ENCODE data around the gene AKT3.

The AKT3 gene

GRCh38 chr1:243528459-243529121 lies 321.5 kb downstream of the AKT3 start:
- H3K9me3 ChIP-seq (ENCODE audit: control insufficient read depth in 5 of 5, low read length in 5 of 5), result peaks cover 0 to 4% (median 0%) of the 10 kb centered on the region in 5 donors
- no peak overlapping the region for H3K4me3 ChIP-seq (ENCODE audit: low read depth in 1 of 5, low read length in 5 of 5)
- no peaks in the 10 kb centered on the region for H3K27me3 ChIP-seq (ENCODE audit: control insufficient read depth in 5 of 5, insufficient read depth in 4 of 5, low read length in 5 of 5)
- no peak overlapping the region for H3K27ac ChIP-seq (ENCODE audit: low read depth, low read length)
- peaks cover 0 to 3% (median 0%) of the 10 kb centered on the region in 5 donors for H3K36me3 ChIP-seq (ENCODE audit: control insufficient read depth in 5 of 5, insufficient read depth in 5 of 5, low read length in 5 of 5)
- no peaks in the 10 kb centered on the region for H3K4me1 ChIP-seq (ENCODE audit: control insufficient read depth in 5 of 5, insufficient read depth in 5 of 5, low read length in 5 of 5)
- H3K9ac ChIP-seq (ENCODE audit: low read length in 5 of 5), result no peak overlapping the region

DNA sequence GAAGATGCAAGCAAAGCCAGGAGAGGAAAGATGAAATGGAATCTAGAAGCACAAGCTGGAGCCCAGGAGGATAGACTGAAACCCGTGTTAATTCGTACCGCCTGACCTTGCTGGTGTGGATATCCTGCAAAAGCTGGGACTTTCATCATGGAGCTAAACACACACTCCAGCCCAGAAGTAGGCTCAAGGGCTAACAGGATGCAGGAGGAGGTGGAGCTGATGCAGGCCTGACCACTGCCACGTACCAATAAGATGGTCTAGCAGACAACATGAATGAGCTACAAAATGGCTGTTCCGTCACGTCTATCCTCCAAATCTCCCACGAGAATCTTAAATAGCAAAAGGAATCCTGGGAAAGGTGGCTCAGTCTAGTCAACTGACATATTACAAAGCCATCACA lies 323.9 kb downstream of the AKT3 start:
- Histone ChIP-seq H3K27ac (ENCODE audit: low read depth, low read length) (no peak overlapping the region), H3K9ac (ENCODE audit: low read length in 5 of 5) (no peak overlapping the region), H3K36me3 (ENCODE audit: control insufficient read depth in 5 of 5, insufficient read depth in 5 of 5, low read length in 5 of 5) (peaks cover 0 to 3% (median 0%) of the 10 kb centered on the region in 5 donors), H3K9me3 (ENCODE audit: control insufficient read depth in 5 of 5, low read length in 5 of 5) (peaks cover 0 to 4% (median 0%) of the 10 kb centered on the region in 5 donors), H3K4me3 (ENCODE audit: low read depth in 1 of 5, low read length in 5 of 5) (no peak overlapping the region), H3K4me1 (ENCODE audit: control insufficient read depth in 5 of 5, insufficient read depth in 5 of 5, low read length in 5 of 5) (no peaks in the 10 kb centered on the region), H3K27me3 (ENCODE audit: control insufficient read depth in 5 of 5, insufficient read depth in 4 of 5, low read length in 5 of 5) (no peaks in the 10 kb centered on the region)

DNA sequence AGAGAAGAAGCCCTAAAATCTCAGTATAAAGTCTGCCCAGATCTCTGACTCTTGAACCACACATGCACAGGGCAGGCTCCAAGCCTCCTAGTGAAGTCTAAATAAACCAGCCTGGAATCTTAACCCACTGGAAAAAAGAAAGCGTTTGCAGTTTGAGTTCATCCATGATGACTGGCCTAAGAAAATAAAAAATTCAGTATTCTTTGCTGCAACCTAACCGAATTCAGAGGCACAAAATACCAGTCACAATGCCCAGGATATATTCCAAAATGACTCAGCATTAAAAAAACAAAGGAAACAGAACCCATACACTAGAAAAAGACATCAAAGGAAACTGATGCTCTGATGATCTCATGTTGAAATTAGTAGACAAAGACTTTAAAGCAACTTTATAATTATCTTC lies 325.0 kb downstream of the AKT3 start:
- Histone ChIP-seq H3K27me3 (ENCODE audit: control insufficient read depth in 5 of 5, insufficient read depth in 4 of 5, low read length in 5 of 5) (no peaks in the 10 kb centered on the region), H3K36me3 (ENCODE audit: control insufficient read depth in 5 of 5, insufficient read depth in 5 of 5, low read length in 5 of 5) (peaks cover 0 to 3% (median 0%) of the 10 kb centered on the region in 5 donors), H3K9ac (ENCODE audit: low read length in 5 of 5) (no peak overlapping the region), H3K27ac (ENCODE audit: low read depth, low read length) (no peak overlapping the region), H3K4me1 (ENCODE audit: control insufficient read depth in 5 of 5, insufficient read depth in 5 of 5, low read length in 5 of 5) (no peaks in the 10 kb centered on the region), H3K9me3 (ENCODE audit: control insufficient read depth in 5 of 5, low read length in 5 of 5) (peaks cover 0 to 4% (median 0%) of the 10 kb centered on the region in 5 donors), H3K4me3 (ENCODE audit: low read depth in 1 of 5, low read length in 5 of 5) (no peak overlapping the region)

- Histone ChIP-seq H3K9me3 (ENCODE audit: control insufficient read depth in 5 of 5, low read length in 5 of 5) (peaks cover 0 to 3% (median 0%) of the 10 kb centered on the region in 5 donors), H3K27ac (ENCODE audit: low read depth, low read length) (no peak overlapping the region), H3K27me3 (ENCODE audit: control insufficient read depth in 5 of 5, insufficient read depth in 4 of 5, low read length in 5 of 5) (no peaks in the 10 kb centered on the region), H3K9ac (ENCODE audit: low read length in 5 of 5) (no peak overlapping the region), H3K4me3 (ENCODE audit: low read depth in 1 of 5, low read length in 5 of 5) (no peak overlapping the region), H3K36me3 (ENCODE audit: control insufficient read depth in 5 of 5, insufficient read depth in 5 of 5, low read length in 5 of 5) (peaks cover 0 to 3% (median 0%) of the 10 kb centered on the region in 5 donors), H3K4me1 (ENCODE audit: control insufficient read depth in 5 of 5, insufficient read depth in 5 of 5, low read length in 5 of 5) (no peaks in the 10 kb centered on the region)
Observed at GRCh38 chr1:243523766-243524165, 326.3 kb downstream of the AKT3 start.

DNA sequence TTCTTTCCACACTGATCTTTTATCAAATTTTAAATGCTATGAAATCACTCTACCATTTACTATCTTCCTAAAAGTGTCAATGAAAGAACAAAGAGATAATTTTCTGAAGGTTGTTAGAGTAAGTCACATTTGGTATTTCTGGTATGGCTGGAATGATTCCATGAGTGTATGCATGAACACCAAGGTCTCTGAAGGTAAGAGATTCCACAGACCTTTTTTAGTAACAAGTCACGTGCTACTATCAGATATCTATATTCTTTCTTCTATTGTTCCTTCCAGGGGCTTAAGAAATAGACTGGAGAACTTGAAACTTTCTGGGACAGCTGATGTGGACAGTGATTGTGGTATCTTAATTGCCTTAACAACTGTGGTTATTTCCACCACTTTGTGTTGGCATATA lies 329.2 kb downstream of the AKT3 start:
- no peak overlapping the region for H3K9ac ChIP-seq (ENCODE audit: low read length in 5 of 5)
- no peak overlapping the region for H3K4me3 ChIP-seq (ENCODE audit: low read depth in 1 of 5, low read length in 5 of 5)
- no peaks in the 10 kb centered on the region for H3K4me1 ChIP-seq (ENCODE audit: control insufficient read depth in 5 of 5, insufficient read depth in 5 of 5, low read length in 5 of 5)
- no peak overlapping the region for H3K27ac ChIP-seq (ENCODE audit: low read depth, low read length)
- H3K9me3 ChIP-seq (ENCODE audit: control insufficient read depth in 5 of 5, low read length in 5 of 5), result peaks cover 0 to 11% (median 7%) of the 10 kb centered on the region in 5 donors
- H3K36me3 ChIP-seq (ENCODE audit: control insufficient read depth in 5 of 5, insufficient read depth in 5 of 5, low read length in 5 of 5), result peaks cover 0 to 10% (median 3%) of the 10 kb centered on the region in 5 donors
- no peaks in the 10 kb centered on the region for H3K27me3 ChIP-seq (ENCODE audit: control insufficient read depth in 5 of 5, insufficient read depth in 4 of 5, low read length in 5 of 5)

GRCh38 chr1:243514927-243515326 lies 335.1 kb downstream of the AKT3 start:
- Histone ChIP-seq H3K4me1 (ENCODE audit: control insufficient read depth in 5 of 5, insufficient read depth in 5 of 5, low read length in 5 of 5) (no peaks in the 10 kb centered on the region), H3K27me3 (ENCODE audit: control insufficient read depth in 5 of 5, insufficient read depth in 4 of 5, low read length in 5 of 5) (no peaks in the 10 kb centered on the region), H3K9me3 (ENCODE audit: control insufficient read depth in 5 of 5, low read length in 5 of 5) (peaks cover 0 to 11% (median 7%) of the 10 kb centered on the region in 5 donors), H3K36me3 (ENCODE audit: control insufficient read depth in 5 of 5, insufficient read depth in 5 of 5, low read length in 5 of 5) (peaks cover 10 to 17% (median 15%) of the 10 kb centered on the region in 5 donors), H3K27ac (ENCODE audit: low read depth, low read length) (no peak overlapping the region), H3K9ac (ENCODE audit: low read length in 5 of 5) (no peak overlapping the region), H3K4me3 (ENCODE audit: low read depth in 1 of 5, low read length in 5 of 5) (no peak overlapping the region)

- H3K27ac ChIP-seq (ENCODE audit: low read depth, low read length), result no peak overlapping the region
Observed at GRCh38 chr1:243513726-243514491, 336.1 kb downstream of the AKT3 start.

GRCh38 chr1:243510928-243511327 lies 339.1 kb downstream of the AKT3 start:
- Histone ChIP-seq H3K36me3 (ENCODE audit: control insufficient read depth in 5 of 5, insufficient read depth in 5 of 5, low read length in 5 of 5) (peaks cover 5 to 20% (median 17%) of the 10 kb centered on the region in 5 donors), H3K9ac (ENCODE audit: low read length in 5 of 5) (no peak overlapping the region), H3K4me1 (ENCODE audit: control insufficient read depth in 5 of 5, insufficient read depth in 5 of 5, low read length in 5 of 5) (no peaks in the 10 kb centered on the region), H3K27me3 (ENCODE audit: control insufficient read depth in 5 of 5, insufficient read depth in 4 of 5, low read length in 5 of 5) (no peaks in the 10 kb centered on the region), H3K27ac (ENCODE audit: low read depth, low read length) (no peak overlapping the region), H3K9me3 (ENCODE audit: control insufficient read depth in 5 of 5, low read length in 5 of 5) (no peaks in the 10 kb centered on the region), H3K4me3 (ENCODE audit: low read depth in 1 of 5, low read length in 5 of 5) (no peak overlapping the region)

More at GRCh38 chr1:243513726-243514491, 336.1 kb downstream of the AKT3 start:
- Histone ChIP-seq H3K36me3 (ENCODE audit: control insufficient read depth in 5 of 5, insufficient read depth in 5 of 5, low read length in 5 of 5) (peaks cover 10 to 17% (median 15%) of the 10 kb centered on the region in 5 donors), H3K4me3 (ENCODE audit: low read depth in 1 of 5, low read length in 5 of 5) (no peak overlapping the region), H3K9ac (ENCODE audit: low read length in 5 of 5) (no peak overlapping the region), H3K27me3 (ENCODE audit: control insufficient read depth in 5 of 5, insufficient read depth in 4 of 5, low read length in 5 of 5) (no peaks in the 10 kb centered on the region), H3K4me1 (ENCODE audit: control insufficient read depth in 5 of 5, insufficient read depth in 5 of 5, low read length in 5 of 5) (no peaks in the 10 kb centered on the region), H3K9me3 (ENCODE audit: control insufficient read depth in 5 of 5, low read length in 5 of 5) (peaks cover 0 to 11% (median 7%) of the 10 kb centered on the region in 5 donors)

DNA sequence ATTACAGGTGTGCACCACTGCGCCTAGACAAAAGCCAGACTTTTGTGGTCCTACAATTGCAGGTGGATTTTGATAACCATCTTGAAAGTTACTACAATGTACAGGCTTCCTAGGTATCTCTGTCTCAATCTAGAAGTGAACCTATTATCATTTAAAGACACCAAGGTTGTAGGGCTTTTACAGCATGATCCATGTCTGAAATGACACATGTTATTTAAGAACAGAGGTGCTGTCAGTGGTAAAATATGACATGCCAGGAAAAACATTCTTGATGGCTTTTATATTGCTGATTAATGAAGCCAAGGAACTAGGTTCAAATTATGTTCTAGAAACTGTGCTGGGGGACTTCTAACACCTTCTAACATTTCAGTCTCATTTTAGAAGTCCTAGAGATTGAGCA lies 341.1 kb downstream of the AKT3 start:
- H3K27ac ChIP-seq (ENCODE audit: low read depth, low read length), result no peak overlapping the region
- H3K4me3 ChIP-seq (ENCODE audit: low read depth in 1 of 5, low read length in 5 of 5), result no peak overlapping the region
- H3K9me3 ChIP-seq (ENCODE audit: control insufficient read depth in 5 of 5, low read length in 5 of 5), result no peaks in the 10 kb centered on the region
- H3K27me3 ChIP-seq (ENCODE audit: control insufficient read depth in 5 of 5, insufficient read depth in 4 of 5, low read length in 5 of 5), result no peaks in the 10 kb centered on the region
- no peaks in the 10 kb centered on the region for H3K4me1 ChIP-seq (ENCODE audit: control insufficient read depth in 5 of 5, insufficient read depth in 5 of 5, low read length in 5 of 5)
- no peak overlapping the region for H3K9ac ChIP-seq (ENCODE audit: low read length in 5 of 5)
- H3K36me3 ChIP-seq (ENCODE audit: control insufficient read depth in 5 of 5, insufficient read depth in 5 of 5, low read length in 5 of 5), result peaks cover 5 to 29% (median 21%) of the 10 kb centered on the region in 5 donors

GRCh38 chr1:243508303-243508713 lies 341.7 kb downstream of the AKT3 start:
- Histone ChIP-seq H3K27me3 (ENCODE audit: control insufficient read depth in 5 of 5, insufficient read depth in 4 of 5, low read length in 5 of 5) (no peaks in the 10 kb centered on the region), H3K4me3 (ENCODE audit: low read depth in 1 of 5, low read length in 5 of 5) (no peak overlapping the region), H3K4me1 (ENCODE audit: control insufficient read depth in 5 of 5, insufficient read depth in 5 of 5, low read length in 5 of 5) (no peaks in the 10 kb centered on the region), H3K9ac (ENCODE audit: low read length in 5 of 5) (no peak overlapping the region), H3K36me3 (ENCODE audit: control insufficient read depth in 5 of 5, insufficient read depth in 5 of 5, low read length in 5 of 5) (peaks cover 5 to 29% (median 21%) of the 10 kb centered on the region in 5 donors), H3K9me3 (ENCODE audit: control insufficient read depth in 5 of 5, low read length in 5 of 5) (no peaks in the 10 kb centered on the region), H3K27ac (ENCODE audit: low read depth, low read length) (no peak overlapping the region)
